C4-2B (cell line): Measurements from ENCODE around the gene TRAK1.

Experiments
- CTCF ChIP-seq: fragments of 450-650 bp; conservative IDR thresholded peaks from 2 replicates; pipeline ENCODE4 v1.5.1; 2017; ENCODE audit warnings: mild to moderate bottlenecking
- ZFX ChIP-seq: fragments of 450-650 bp; IDR thresholded peaks from 2 replicates; pipeline ENCODE4 v1.6.1; 2017

GRCh38 chr3:42056840-42057239 is 34.3 kb upstream of the TRAK1 start:
- TF ChIP-seq CTCF = no peak
- no peak for TF ChIP-seq ZFX
